Caco-2 (cell line): ENCODE data around the gene AGPAT3. TPM values are rescaled to one million over a fixed set of nuclear protein-coding genes. Genes with fewer than 3 reads are reported as not detected.

Experiments used
- BruUV-seq: library from RNA; stranded (reverse); fragments of 400-500 nt; replicated peaks from 2 replicates; lab custom pipeline; 2021; lab: Mats Ljungman, UMichigan
- CTCF ChIA-PET: fragments of 300-600 bp; sonication (Branson Sonifier 250); formaldehyde crosslinking; loops from one replicate; lab custom pipeline; 2022; ENCODE audit warnings: antibody characterized with exemption; lab: Charles Lee
- POLR2A ChIA-PET: fragments of 300-600 bp; sonication (Branson Sonifier 250); formaldehyde crosslinking; loops from one replicate; lab custom pipeline; 2022; ENCODE audit warnings: antibody characterized with exemption; lab: Charles Lee
- DNase-seq, 2 experiments: peaks; one replicate each; pipeline versions ENCODE4 v3.0.0 to v3.0.0-alpha.2; 2020 to 2022
- H3K27me3 ChIP-seq: replicated peaks from 2 replicates; pipeline ENCODE4 v1.6.0; 2011; ENCODE audit warnings: low read length; ENCODE audit not compliant: control insufficient read depth, insufficient read depth
- H3K36me3 ChIP-seq: 2 replicates; pipeline ENCODE4 v1.5.1; 2011; ENCODE audit warnings: low read length; ENCODE audit not compliant: control insufficient read depth, insufficient read depth
- H3K4me1 ChIP-seq: fragments of 250-450 bp; sonication (Bioruptor Pico); 2 replicates; pipeline ENCODE4 v1.5.1; 2020; ENCODE audit warnings: mild to moderate bottlenecking
- H3K4me3 ChIP-seq: 2 replicates; pipeline ENCODE4 v1.5.1; 2011; ENCODE audit warnings: low read depth, mild to moderate bottlenecking, control low read depth, low read length
- H3K9me3 ChIP-seq: fragments of 250-450 bp; sonication (Bioruptor Pico); 2 replicates; pipeline ENCODE4 v1.5.1; 2020; ENCODE audit warnings: mild to moderate bottlenecking, moderate library complexity
- H3K27ac Mint-ChIP-seq: one replicate; pipeline ENCODE4 v1.8.0; 2022; ENCODE audit warnings: mixed read lengths; ENCODE audit not compliant: unreplicated experiment
- H3K27me3 Mint-ChIP-seq: one replicate; pipeline ENCODE4 v1.8.0; 2022; ENCODE audit warnings: mixed read lengths; ENCODE audit not compliant: insufficient read depth, unreplicated experiment
- H3K36me3 Mint-ChIP-seq: one replicate; pipeline ENCODE4 v1.8.0; 2022; ENCODE audit warnings: mild to moderate bottlenecking, mixed read lengths; ENCODE audit not compliant: insufficient read depth, unreplicated experiment
- H3K4me1 Mint-ChIP-seq: one replicate; pipeline ENCODE4 v1.8.0; 2022; ENCODE audit warnings: low read depth, mixed read lengths; ENCODE audit not compliant: unreplicated experiment
- H3K4me3 Mint-ChIP-seq: one replicate; pipeline ENCODE4 v1.8.0; 2022; ENCODE audit warnings: mild to moderate bottlenecking, moderate library complexity, mixed read lengths; ENCODE audit not compliant: unreplicated experiment
- H3K9me3 Mint-ChIP-seq: one replicate; pipeline ENCODE4 v1.8.0; 2022; ENCODE audit warnings: mixed read lengths; ENCODE audit not compliant: unreplicated experiment
- intact Hi-C: fragments of 100-400 bp; cut with micrococcal nuclease; formaldehyde crosslinking; loops from one replicate; pipeline ENCODE4 v1.10.0; 2022; ENCODE audit not compliant: unreplicated experiment
- total RNA-seq: library from RNA; stranded (reverse); gene quantifications from 2 replicates; pipeline ENCODE4 v1.2.3, GENCODE V29; 2022
- TF ChIP-seq, protein P1 (sequence below), 2 experiments: fragments of 200-600 bp in 1 of 2; IDR thresholded peaks; 1 replicate in 1 of 2; 2 replicates in 1 of 2; pipeline versions ENCODE4 v1.5.1 to v1.8.0; 2011 to 2022; ENCODE audit warnings: antibody characterized with exemption in 1 of 2, control low read depth in 1 of 2, inconsistent platforms in 1 of 2, low read depth in 1 of 2, low read length in 1 of 2, mild to moderate bottlenecking in 1 of 2, moderate library complexity in 1 of 2; ENCODE audit not compliant: insufficient read depth in 1 of 2, severe bottlenecking in 1 of 2, unreplicated experiment in 1 of 2

AGPAT3 gene
- total RNA-seq, 1 experiment from 2014 or later = 61.8 TPM

DNA sequence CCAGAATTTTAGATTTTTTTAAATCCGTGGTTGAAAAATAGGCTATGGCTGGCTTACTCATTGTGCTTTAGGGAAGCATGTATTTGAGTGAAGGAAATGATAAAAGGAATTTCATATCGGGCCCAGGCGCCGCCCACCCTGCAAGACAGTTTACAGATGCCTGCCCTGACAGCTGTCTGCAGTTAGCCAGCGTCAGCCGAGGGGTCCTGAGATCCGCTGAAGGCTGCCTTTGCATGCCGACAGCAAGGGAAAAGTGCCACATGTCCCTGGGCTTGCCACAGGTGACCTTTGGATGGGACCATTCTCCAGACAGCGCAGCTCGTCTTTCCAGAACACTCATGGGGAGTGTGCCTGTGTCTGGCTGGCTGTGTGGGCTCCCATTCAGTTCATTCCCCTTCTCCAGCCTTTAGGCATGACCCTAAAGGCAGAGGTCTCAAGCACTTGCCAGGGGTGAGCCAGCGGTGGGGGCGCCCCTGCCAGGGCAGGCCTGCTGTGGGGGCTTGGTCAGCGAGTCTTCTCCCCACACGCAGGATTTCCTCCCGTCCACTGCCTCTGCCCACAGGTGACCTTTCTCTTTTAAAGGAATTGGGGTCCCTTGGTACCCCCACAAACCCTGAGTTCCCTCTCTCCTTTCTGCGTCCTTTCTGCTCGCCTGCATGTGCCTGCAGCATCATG, 101.0 kb downstream of the AGPAT3 start:
- Histone ChIP-seq H3K9me3 (no peaks in the 10 kb centered on the region), H3K27me3 (no peaks in the 10 kb centered on the region), H3K36me3 (no peaks in the 10 kb centered on the region; the same call in 1 of the 2 replicates), H3K4me1 (no peaks in the 10 kb centered on the region), H3K4me3 (no peak overlapping the region)
- intact Hi-C loops = no loop called here
- no TSS peak for BruUV-seq
- H3K9me3 Mint-ChIP-seq = no peaks in the 10 kb centered on the region
- no peaks in the 10 kb centered on the region for H3K4me1 Mint-ChIP-seq
- ChIA-PET CTCF (interaction anchor here (0.6 kb wide), 1 partner anchor 46 kb away, joined by 3 read pairs; no protein-coding TSS in a partner anchor), POLR2A (no interaction called here)
- DNase-seq = no peak
- no peaks in the 10 kb centered on the region for H3K27me3 Mint-ChIP-seq
- peaks cover 13% of the 10 kb centered on the region for H3K36me3 Mint-ChIP-seq
- TF ChIP-seq, protein P1, sequence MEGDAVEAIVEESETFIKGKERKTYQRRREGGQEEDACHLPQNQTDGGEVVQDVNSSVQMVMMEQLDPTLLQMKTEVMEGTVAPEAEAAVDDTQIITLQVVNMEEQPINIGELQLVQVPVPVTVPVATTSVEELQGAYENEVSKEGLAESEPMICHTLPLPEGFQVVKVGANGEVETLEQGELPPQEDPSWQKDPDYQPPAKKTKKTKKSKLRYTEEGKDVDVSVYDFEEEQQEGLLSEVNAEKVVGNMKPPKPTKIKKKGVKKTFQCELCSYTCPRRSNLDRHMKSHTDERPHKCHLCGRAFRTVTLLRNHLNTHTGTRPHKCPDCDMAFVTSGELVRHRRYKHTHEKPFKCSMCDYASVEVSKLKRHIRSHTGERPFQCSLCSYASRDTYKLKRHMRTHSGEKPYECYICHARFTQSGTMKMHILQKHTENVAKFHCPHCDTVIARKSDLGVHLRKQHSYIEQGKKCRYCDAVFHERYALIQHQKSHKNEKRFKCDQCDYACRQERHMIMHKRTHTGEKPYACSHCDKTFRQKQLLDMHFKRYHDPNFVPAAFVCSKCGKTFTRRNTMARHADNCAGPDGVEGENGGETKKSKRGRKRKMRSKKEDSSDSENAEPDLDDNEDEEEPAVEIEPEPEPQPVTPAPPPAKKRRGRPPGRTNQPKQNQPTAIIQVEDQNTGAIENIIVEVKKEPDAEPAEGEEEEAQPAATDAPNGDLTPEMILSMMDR (IDR thresholded peaks at IDR 0.05; ENCODE audit: insufficient read depth in 1 of 2, low read depth in 1 of 2, low read length in 1 of 2, severe bottlenecking in 1 of 2, unreplicated experiment in 1 of 2) = no peak
- no peak overlapping the region for H3K4me3 Mint-ChIP-seq
- H3K27ac Mint-ChIP-seq = no peak overlapping the region

DNA sequence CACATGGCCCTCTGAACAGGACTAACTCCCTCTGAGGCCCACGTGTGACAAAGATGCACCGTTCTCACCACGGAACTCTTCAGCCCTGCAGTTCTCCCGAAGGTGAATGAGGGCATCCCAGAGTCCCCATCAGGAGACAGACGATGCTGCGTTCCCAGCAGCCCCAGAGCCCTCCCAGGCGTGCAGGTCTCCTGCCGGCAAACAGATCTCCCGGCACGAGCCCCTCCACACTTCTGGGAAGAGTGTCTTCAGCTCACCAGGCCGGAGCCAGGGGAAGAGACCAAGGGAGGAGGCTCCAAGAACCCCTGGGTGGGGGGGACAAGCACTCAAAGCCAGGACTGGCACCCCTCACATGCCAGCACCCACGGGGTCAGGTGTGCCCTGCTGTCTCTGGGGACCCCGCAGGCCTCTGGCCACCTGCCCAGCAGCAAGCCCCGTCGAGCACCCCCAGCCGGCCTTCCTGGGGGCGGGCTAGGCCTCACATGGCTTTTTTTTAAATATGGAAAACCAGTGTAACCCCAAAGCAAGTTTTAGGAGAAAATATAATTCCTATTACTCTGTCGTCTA, 102.0 kb downstream of the AGPAT3 start:
- H3K9me3 Mint-ChIP-seq = no peaks in the 10 kb centered on the region
- H3K27me3 ChIP-seq = no peaks in the 10 kb centered on the region
- no peak overlapping the region for H3K4me3 Mint-ChIP-seq
- DNase-seq = no peak
- POLR2A ChIA-PET = no interaction called here
- no peaks in the 10 kb centered on the region for H3K4me1 Mint-ChIP-seq
- no peaks in the 10 kb centered on the region for H3K9me3 ChIP-seq
- CTCF ChIA-PET = no interaction called here
- no TSS peak for BruUV-seq
- H3K36me3 Mint-ChIP-seq = peaks cover 13% of the 10 kb centered on the region
- H3K36me3 ChIP-seq = no peaks in the 10 kb centered on the region; the same call in 1 of the 2 replicates
- no peaks in the 10 kb centered on the region for H3K4me1 ChIP-seq
- TF ChIP-seq, protein P1 (IDR thresholded peaks at IDR 0.05; ENCODE audit: insufficient read depth in 1 of 2, low read depth in 1 of 2, low read length in 1 of 2, severe bottlenecking in 1 of 2, unreplicated experiment in 1 of 2) = no peak
- no peak overlapping the region for H3K27ac Mint-ChIP-seq
- intact Hi-C loops = no loop called here
- H3K4me3 ChIP-seq = no peak overlapping the region
- H3K27me3 Mint-ChIP-seq = no peaks in the 10 kb centered on the region

DNA sequence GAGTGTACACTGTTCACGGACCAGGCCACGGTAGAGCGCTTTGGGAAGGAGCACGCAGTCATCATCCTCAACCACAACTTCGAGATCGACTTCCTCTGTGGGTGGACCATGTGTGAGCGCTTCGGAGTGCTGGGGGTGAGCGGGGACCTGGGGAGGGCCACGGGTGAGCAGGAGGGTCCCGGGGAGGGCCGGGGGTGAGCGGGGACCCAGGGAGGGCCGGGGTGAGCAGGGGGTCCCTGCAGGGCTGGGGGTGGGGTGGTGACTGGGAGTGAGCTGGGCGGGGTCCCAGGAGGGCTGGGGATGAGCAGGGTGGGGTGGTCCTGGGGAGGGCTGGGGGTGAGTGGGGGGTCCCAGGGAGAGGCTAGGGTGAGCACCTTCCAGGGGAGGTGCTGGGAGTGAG, 103.0 kb downstream of the AGPAT3 start:
- peaks cover 7% of the 10 kb centered on the region for H3K36me3 Mint-ChIP-seq
- H3K27me3 ChIP-seq = no peaks in the 10 kb centered on the region
- H3K4me1 Mint-ChIP-seq = no peaks in the 10 kb centered on the region
- intact Hi-C loops = no loop called here
- no peaks in the 10 kb centered on the region for H3K9me3 Mint-ChIP-seq
- ChIA-PET CTCF (no interaction called here), POLR2A (no interaction called here)
- no peaks in the 10 kb centered on the region for H3K27me3 Mint-ChIP-seq
- no peak overlapping the region for H3K4me3 Mint-ChIP-seq
- DNase-seq = no peak
- no peak overlapping the region for H3K27ac Mint-ChIP-seq
- TF ChIP-seq, protein P1 (IDR thresholded peaks at IDR 0.05; ENCODE audit: insufficient read depth in 1 of 2, low read depth in 1 of 2, low read length in 1 of 2, severe bottlenecking in 1 of 2, unreplicated experiment in 1 of 2) = no peak
- no peak overlapping the region for H3K4me3 ChIP-seq
- no peaks in the 10 kb centered on the region; the same call in 1 of the 2 replicates for H3K36me3 ChIP-seq
- H3K9me3 ChIP-seq = no peaks in the 10 kb centered on the region
- H3K4me1 ChIP-seq = no peaks in the 10 kb centered on the region
- BruUV-seq = no TSS peak
